Measurements from ENCODE around the gene OR51I2. TPM values are rescaled to one million over a fixed set of nuclear protein-coding genes. Genes with fewer than 3 reads are reported as not detected.

OR51I2 gene, protein sequence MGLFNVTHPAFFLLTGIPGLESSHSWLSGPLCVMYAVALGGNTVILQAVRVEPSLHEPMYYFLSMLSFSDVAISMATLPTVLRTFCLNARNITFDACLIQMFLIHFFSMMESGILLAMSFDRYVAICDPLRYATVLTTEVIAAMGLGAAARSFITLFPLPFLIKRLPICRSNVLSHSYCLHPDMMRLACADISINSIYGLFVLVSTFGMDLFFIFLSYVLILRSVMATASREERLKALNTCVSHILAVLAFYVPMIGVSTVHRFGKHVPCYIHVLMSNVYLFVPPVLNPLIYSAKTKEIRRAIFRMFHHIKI
- not detected in 2 replicates for total RNA-seq (2021)
- Bru-seq, nascent RNA, result not detected
- BruChase-seq, experiment 1, labeled RNA remaining after a 2-hour chase, result not detected
- not detected for BruChase-seq, experiment 2, labeled RNA remaining after a 6-hour chase
- long read RNA-seq, result 0 reads

DNA sequence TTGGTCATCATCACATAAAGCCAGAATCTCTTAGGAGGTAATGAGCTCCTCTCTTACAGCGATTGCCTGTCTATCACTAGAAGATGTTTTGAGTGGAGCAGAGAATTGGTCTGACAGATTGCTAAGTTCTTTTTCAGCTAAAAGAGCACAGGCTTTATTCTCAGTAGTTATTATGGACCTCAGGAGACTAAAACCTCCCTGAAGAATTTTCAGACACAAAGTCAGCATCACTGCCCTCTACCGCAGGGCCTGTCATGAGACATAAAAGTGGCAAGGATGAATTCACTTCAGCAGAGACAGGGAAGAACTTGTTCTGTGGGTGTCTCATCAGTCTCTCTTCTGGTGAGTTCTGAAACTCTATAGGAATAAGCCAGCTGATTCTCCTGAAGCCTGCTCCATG is at the start of gene OR51I2:
TSS of gene OR51I2 (plus strand) at position 301 of the 400 bp plus-strand sequence. CDS start 4,166 bp downstream, outside the sequence.
- no TSS peak for BruUV-seq (replicated peaks)
- Histone ChIP-seq H3K4me3 (no peak within 1 kb of the TSS), H3K36me3 (ENCODE audit: low read depth) (no peaks in the 10 kb centered on the region), H3K79me2 (ENCODE audit: low read depth) (no peaks in the 10 kb centered on the region), H3K9me2 (ENCODE audit: insufficient read depth) (no peaks in the 10 kb centered on the region), H4K20me1 (ENCODE audit: insufficient read depth) (no peaks in the 10 kb centered on the region), H3K9me3 (ENCODE audit: insufficient read depth, low read depth) (no peaks in the 10 kb centered on the region), H3K27ac (no peak within 1 kb of the TSS), H3K4me2 (no peak within 1 kb of the TSS), H3K4me1 (replicated peaks; ENCODE audit: insufficient read depth) (no peaks in the 10 kb centered on the region), H3K27me3 (ENCODE audit: insufficient read depth, low read depth) (0 out of 2 replicates have a peak, but pooled peaks cover 9% of the 10 kb centered on the region), H3F3A (ENCODE audit: insufficient read depth, low read depth) (no peaks in the 10 kb centered on the region), H2AFZ (no peak within 1 kb of the TSS)
- intact Hi-C loops (cut with micrococcal nuclease; ENCODE audit: unreplicated experiment), result no loop called here
- POLR2A ChIA-PET (ENCODE audit: unreplicated experiment), result no interaction called here
- no peak for DNase-seq
- TF ChIP-seq EZH2 (IDR thresholded peaks at IDR 0.05; ENCODE audit: low read depth), result no peak
- TF ChIP-seq CTCF (conservative IDR thresholded peaks at IDR 0.05), result no peak
- CTCF ChIA-PET, result no interaction called here

GRCh38 chr11:5405173-5405572 is 44.0 kb upstream of the OR51I2 start:
- Histone ChIP-seq H3K9me3 (ENCODE audit: insufficient read depth, low read depth) (no peaks in the 10 kb centered on the region), H3K36me3 (ENCODE audit: low read depth) (no peaks in the 10 kb centered on the region), H3K4me3 (no peak overlapping the region), H4K20me1 (ENCODE audit: insufficient read depth) (no peaks in the 10 kb centered on the region), H3K9me2 (ENCODE audit: insufficient read depth) (no peaks in the 10 kb centered on the region), H3K4me1 (replicated peaks; ENCODE audit: insufficient read depth) (no peaks in the 10 kb centered on the region), H3K79me2 (ENCODE audit: low read depth) (no peaks in the 10 kb centered on the region), H3F3A (ENCODE audit: insufficient read depth, low read depth) (no peaks in the 10 kb centered on the region), H2AFZ (no peak overlapping the region), H3K4me2 (no peak overlapping the region), H3K27ac (no peak overlapping the region), H3K27me3 (ENCODE audit: insufficient read depth, low read depth) (no peaks in the 10 kb centered on the region)
- no peak for TF ChIP-seq CTCF (conservative IDR thresholded peaks at IDR 0.05)
- no peak for TF ChIP-seq EZH2 (IDR thresholded peaks at IDR 0.05; ENCODE audit: low read depth)
- BruUV-seq (replicated peaks), result no TSS peak
- intact Hi-C loops (cut with micrococcal nuclease; ENCODE audit: unreplicated experiment), result no loop called here
- ChIA-PET CTCF (no interaction called here), POLR2A (ENCODE audit: unreplicated experiment) (no interaction called here)
- DNase-seq, result no peak

DNA sequence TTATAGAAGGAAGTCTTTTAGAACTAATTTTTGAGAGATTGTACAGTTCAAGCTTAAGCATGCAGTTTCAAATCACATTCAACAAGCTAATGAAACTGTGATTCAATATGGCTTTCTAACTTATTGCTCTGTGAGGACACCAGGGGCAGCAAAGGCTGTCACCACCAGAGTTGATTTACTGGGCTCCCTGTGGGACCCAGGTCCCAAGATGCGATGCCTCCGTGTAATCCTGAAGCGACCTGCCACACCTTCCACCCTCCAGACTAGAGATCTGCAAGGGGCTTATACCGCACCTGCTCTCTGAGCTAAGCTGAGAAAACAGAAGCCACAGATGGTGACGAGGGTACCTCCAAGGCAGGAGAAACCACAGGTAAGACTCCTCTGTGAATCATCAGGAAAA is 28.1 kb upstream of the OR51I2 start:
- Histone ChIP-seq H2AFZ (no peak overlapping the region), H3F3A (ENCODE audit: insufficient read depth, low read depth) (no peaks in the 10 kb centered on the region), H3K4me3 (no peak overlapping the region), H3K36me3 (ENCODE audit: low read depth) (no peaks in the 10 kb centered on the region), H3K9me3 (ENCODE audit: insufficient read depth, low read depth) (no peaks in the 10 kb centered on the region), H3K27ac (no peak overlapping the region), H3K9me2 (ENCODE audit: insufficient read depth) (no peaks in the 10 kb centered on the region), H3K4me1 (replicated peaks; ENCODE audit: insufficient read depth) (no peaks in the 10 kb centered on the region), H3K79me2 (ENCODE audit: low read depth) (no peaks in the 10 kb centered on the region), H3K27me3 (ENCODE audit: insufficient read depth, low read depth) (no peaks in the 10 kb centered on the region), H4K20me1 (ENCODE audit: insufficient read depth) (no peaks in the 10 kb centered on the region), H3K4me2 (no peak overlapping the region)
- CTCF ChIA-PET, result no interaction called here
- no TSS peak for BruUV-seq (replicated peaks)
- POLR2A ChIA-PET (ENCODE audit: unreplicated experiment), result no interaction called here
- intact Hi-C loops (cut with micrococcal nuclease; ENCODE audit: unreplicated experiment), result no loop called here
- TF ChIP-seq CTCF (conservative IDR thresholded peaks at IDR 0.05) (no peak), EZH2 (IDR thresholded peaks at IDR 0.05; ENCODE audit: low read depth) (no peak)
- DNase-seq, result no peak
